ENCODE measurements around the gene PRKAG1. TPM values are rescaled to one million over a fixed set of nuclear protein-coding genes. Genes with fewer than 3 reads are reported as not detected.

PRKAG1 gene
- total RNA-seq, 4 donors from 2014 or later: 34.7 to 46.6 (median 39.6) TPM

DNA sequence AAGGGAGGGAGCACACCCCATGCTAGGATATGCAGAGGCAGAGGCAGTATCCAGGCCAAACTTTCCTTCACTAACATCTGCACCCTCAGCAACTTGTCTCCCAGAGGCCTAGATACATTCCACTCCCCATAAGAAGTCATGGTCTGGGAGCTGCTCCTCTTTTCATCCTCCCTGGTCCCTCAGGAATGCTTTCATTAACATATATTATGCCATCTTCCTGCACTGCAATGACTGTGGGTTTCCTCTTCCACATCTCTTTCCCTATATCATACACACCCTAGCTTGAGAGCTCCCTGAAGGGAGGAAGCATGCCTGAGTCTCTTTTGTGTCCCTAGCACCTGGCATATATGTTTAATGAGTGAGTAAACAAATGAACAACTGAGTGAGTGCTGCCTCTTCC is 28.0 kb downstream of the PRKAG1 start:
- no peak for DNase-seq
- Histone ChIP-seq H3K36me3 (no peaks in the 10 kb centered on the region), H3K27me3 (peaks cover 3 to 10% of the 10 kb centered on the region in 2 donors), H3K4me1 (peaks cover 0 to 7% of the 10 kb centered on the region in 2 donors), H3K4me3 (no peak overlapping the region), H3K27ac (no peak overlapping the region), H3K9me3 (no peaks in the 10 kb centered on the region)
- TF ChIP-seq, protein P1, sequence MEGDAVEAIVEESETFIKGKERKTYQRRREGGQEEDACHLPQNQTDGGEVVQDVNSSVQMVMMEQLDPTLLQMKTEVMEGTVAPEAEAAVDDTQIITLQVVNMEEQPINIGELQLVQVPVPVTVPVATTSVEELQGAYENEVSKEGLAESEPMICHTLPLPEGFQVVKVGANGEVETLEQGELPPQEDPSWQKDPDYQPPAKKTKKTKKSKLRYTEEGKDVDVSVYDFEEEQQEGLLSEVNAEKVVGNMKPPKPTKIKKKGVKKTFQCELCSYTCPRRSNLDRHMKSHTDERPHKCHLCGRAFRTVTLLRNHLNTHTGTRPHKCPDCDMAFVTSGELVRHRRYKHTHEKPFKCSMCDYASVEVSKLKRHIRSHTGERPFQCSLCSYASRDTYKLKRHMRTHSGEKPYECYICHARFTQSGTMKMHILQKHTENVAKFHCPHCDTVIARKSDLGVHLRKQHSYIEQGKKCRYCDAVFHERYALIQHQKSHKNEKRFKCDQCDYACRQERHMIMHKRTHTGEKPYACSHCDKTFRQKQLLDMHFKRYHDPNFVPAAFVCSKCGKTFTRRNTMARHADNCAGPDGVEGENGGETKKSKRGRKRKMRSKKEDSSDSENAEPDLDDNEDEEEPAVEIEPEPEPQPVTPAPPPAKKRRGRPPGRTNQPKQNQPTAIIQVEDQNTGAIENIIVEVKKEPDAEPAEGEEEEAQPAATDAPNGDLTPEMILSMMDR (IDR thresholded peaks at IDR 0.05): no peak
- TF ChIP-seq POLR2A (IDR thresholded peaks at IDR 0.05): no peak
- intact Hi-C loops (cut with DNase I; ENCODE audit: low total_unique reads): no loop called here

DNA sequence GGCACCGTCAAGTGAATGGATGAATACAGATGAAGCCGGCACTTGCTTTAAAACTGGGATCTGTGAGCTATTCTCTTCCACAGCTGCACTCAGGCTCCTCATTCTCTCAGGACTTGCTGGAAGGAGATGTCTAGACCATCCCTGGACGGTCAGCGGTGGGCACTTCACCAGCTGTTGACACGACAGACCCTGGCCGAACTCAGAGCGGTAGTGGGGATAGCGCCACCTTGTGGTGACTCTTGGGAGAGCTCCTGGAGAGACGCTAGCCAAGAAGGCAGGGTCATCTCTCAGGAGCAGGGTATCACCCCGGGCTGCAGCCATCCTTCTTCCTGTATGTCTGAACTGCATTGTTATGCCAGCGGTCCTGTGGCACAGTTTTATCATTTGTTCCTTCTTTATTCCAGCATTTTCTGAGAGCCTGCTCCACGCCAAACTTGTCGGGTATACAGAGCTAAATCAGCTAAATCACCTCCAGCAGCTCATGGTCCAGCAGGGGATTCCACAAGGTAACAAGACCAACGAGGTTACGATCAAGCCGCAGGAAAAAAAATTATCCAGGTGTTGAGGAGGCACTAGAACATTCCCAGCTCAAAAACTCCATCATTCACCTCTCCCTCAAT is 30.4 kb downstream of the PRKAG1 start:
- no peak for TF ChIP-seq POLR2A (IDR thresholded peaks at IDR 0.05)
- TF ChIP-seq, protein P1 (IDR thresholded peaks at IDR 0.05): peak; percentile 30 to 58 (median 54)
- Histone ChIP-seq H3K9me3 (no peaks in the 10 kb centered on the region), H3K36me3 (no peaks in the 10 kb centered on the region), H3K4me3 (no peak overlapping the region), H3K27ac (no peak overlapping the region), H3K27me3 (no peaks in the 10 kb centered on the region), H3K4me1 (no peaks in the 10 kb centered on the region)
- intact Hi-C loops (cut with DNase I; ENCODE audit: low total_unique reads): no loop called here
- no peak for DNase-seq

DNA sequence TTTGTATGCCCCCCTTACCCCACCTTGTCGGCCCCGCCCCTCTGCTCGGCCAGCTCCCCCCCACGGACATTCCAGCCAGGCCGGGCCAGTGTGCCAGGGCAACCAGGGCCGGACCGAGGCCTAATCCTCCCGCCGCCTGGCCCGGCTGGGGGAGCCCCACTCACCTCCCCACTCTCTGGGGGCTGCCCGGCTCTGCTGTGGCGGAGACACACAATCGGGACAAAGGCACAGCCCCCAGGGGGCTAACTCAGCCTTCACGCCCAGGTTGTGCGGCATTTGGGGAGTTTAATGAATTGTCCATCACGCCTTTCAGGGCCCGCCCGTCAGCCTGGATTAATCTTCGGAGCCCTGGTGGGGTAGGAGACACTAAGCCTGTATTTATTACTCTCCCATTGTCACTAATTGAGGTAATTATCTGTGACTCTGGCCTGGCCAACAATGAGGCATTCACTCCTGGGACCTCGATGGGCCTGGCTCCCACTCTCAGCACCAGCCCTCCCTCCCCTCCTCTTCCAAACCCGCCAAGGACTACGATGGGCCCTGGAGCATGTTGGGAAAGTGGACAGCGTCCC is 31.8 kb downstream of the PRKAG1 start:
- Histone ChIP-seq H3K27me3 (peaks cover 6 to 7% of the 10 kb centered on the region in 2 donors), H3K27ac (no peak overlapping the region), H3K9me3 (no peaks in the 10 kb centered on the region), H3K4me1 (no peaks in the 10 kb centered on the region), H3K36me3 (no peaks in the 10 kb centered on the region), H3K4me3 (no peak overlapping the region)
- TF ChIP-seq, protein P1 (IDR thresholded peaks at IDR 0.05): no peak
- TF ChIP-seq POLR2A (IDR thresholded peaks at IDR 0.05): no peak
- intact Hi-C loops (cut with DNase I; ENCODE audit: low total_unique reads): no loop called here
- no peak for DNase-seq

DNA sequence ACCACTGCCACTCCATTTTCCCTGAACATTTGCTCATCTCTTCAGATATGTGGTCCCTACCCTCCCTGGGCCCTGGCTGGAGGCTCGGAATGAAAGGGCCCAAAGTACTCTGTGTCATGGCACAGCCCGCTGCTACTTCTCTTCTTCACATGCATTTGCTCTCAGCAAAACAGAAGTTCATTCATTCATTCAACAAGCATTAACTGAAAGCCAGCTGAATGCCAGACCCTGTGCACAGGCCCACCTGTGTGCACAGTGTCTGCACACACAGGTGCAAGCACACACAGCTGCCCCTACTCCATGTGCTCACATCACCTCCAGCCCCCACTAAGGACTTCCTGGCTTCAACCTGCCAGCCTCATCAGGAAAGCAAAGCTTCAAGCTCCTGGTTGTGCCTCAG is 32.7 kb downstream of the PRKAG1 start:
- no peak for DNase-seq
- Histone ChIP-seq H3K27ac (no peak overlapping the region), H3K36me3 (no peaks in the 10 kb centered on the region), H3K27me3 (peaks cover 13 to 15% of the 10 kb centered on the region in 2 donors), H3K9me3 (no peaks in the 10 kb centered on the region), H3K4me3 (no peak overlapping the region), H3K4me1 (peaks cover 0 to 7% of the 10 kb centered on the region in 2 donors)
- TF ChIP-seq, protein P1 (IDR thresholded peaks at IDR 0.05): no peak
- intact Hi-C loops (cut with DNase I; ENCODE audit: low total_unique reads): no loop called here

DNA sequence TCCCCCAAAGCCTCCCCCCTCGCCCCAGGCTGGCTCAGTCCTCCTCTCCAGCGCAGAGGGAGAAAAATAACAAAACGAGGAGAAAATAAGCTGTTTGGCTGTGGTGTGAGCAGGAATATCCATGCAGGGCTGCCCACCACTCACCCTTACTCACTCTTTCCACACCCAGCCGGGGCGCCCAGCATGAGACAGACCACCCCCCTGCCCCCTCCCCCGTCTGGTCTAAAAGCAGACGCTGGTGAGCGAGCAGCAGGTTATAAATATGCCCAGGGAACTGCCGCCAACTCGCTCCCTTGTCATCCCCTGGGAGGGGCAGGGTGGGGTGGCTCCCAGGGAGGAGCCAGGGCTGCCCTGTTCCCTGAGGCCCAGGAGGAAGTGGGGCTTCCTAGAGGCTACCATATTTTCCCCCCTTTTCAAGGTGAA is 33.1 kb downstream of the PRKAG1 start:
- H3K4me3 ChIP-seq: no peak overlapping the region
- intact Hi-C loops (cut with DNase I; ENCODE audit: low total_unique reads): no loop called here
- H3K4me1 ChIP-seq: peaks cover 0 to 10% of the 10 kb centered on the region in 2 donors
- H3K9me3 ChIP-seq: no peaks in the 10 kb centered on the region
- no peak for DNase-seq
- no peak for TF ChIP-seq POLR2A (IDR thresholded peaks at IDR 0.05)
- TF ChIP-seq, protein P1 (IDR thresholded peaks at IDR 0.05): no peak
- H3K27ac ChIP-seq: no peak overlapping the region
- no peaks in the 10 kb centered on the region for H3K36me3 ChIP-seq
- H3K27me3 ChIP-seq: peaks cover 14 to 20% of the 10 kb centered on the region in 2 donors
